B cell (primary cell): ENCODE results near the gene CENPB. TPM values are rescaled to one million over a fixed set of nuclear protein-coding genes. Genes with fewer than 3 reads are reported as not detected.
A peak's percentile ranks its signal among the peaks of the same experiment; 100 is the strongest.

ENCODE experiments used
- ATAC-seq: fragments of 200-7000 bp; cut with Tn5 transposase; one replicate; pipeline ENCODE4 v1.10.0; 2021; ENCODE audit warnings: low read depth, mild to moderate bottlenecking, moderate number of reproducible peaks, moderate library complexity
- CTCF ChIA-PET: fragments of 350-600 bp; sonication (Branson Sonifier 250); formaldehyde crosslinking; loops from one replicate; lab custom pipeline; 2021; ENCODE audit warnings: antibody characterized with exemption, inconsistent platforms; lab: Charles Lee
- POLR2A ChIA-PET: fragments of 350-600 bp; sonication (Branson Sonifier 250); formaldehyde crosslinking; loops from one replicate; lab custom pipeline; 2021; ENCODE audit warnings: antibody characterized with exemption; lab: Charles Lee
- DNase-seq: peaks from one replicate; pipeline ENCODE4 v3.0.0; 2013
- H2AFZ ChIP-seq: 2 replicates; pipeline ENCODE4 v1.6.1; 2012; ENCODE audit warnings: mild to moderate bottlenecking, low read depth, low read length; ENCODE audit not compliant: insufficient read depth, poor library complexity, severe bottlenecking
- H3K27ac ChIP-seq, 2 donors: 1 replicate in 1 of 2; 2 replicates in 1 of 2; pipeline ENCODE4 v1.5.1; 2012 to 2013; ENCODE audit warnings: low read length in 2 of 2, mild to moderate bottlenecking in 2 of 2, moderate library complexity in 1 of 2
- H3K27me3 ChIP-seq, 4 experiments: fragments of 200-600 bp in 1 of 4; sonication (generic) in 1 of 4; replicated peaks in 1 of 4; 1 replicate in 2 of 4; 2 replicates in 2 of 4; pipeline versions ENCODE4 v1.6.1 to v1.7.0; 2013 to 2016; ENCODE audit warnings: low read length in 3 of 4, mild to moderate bottlenecking in 2 of 4, mixed read lengths in 1 of 4, moderate library complexity in 1 of 4; ENCODE audit not compliant: insufficient read depth in 4 of 4, control insufficient read depth in 3 of 4; ENCODE audit errors: control extremely low read depth in 1 of 4
- H3K36me3 ChIP-seq, 2 experiments: replicated peaks in 1 of 2; 1 replicate in 1 of 2; 2 replicates in 1 of 2; pipeline versions ENCODE4 v1.6.1 to v1.7.1; 2013; ENCODE audit warnings: low read length in 1 of 2; ENCODE audit not compliant: insufficient read depth in 2 of 2, control insufficient read depth in 1 of 2; ENCODE audit errors: control extremely low read depth in 1 of 2, extremely low read depth in 1 of 2
- H3K4me1 ChIP-seq, 2 donors: fragments of 200-600 bp in 1 of 2; sonication (generic) in 1 of 2; 1 replicate in 1 of 2; 2 replicates in 1 of 2; pipeline versions ENCODE4 v1.5.1 to v1.6.1; 2013 to 2017; ENCODE audit warnings: low read length in 2 of 2; ENCODE audit not compliant: control insufficient read depth in 2 of 2, insufficient read depth in 2 of 2
- H3K4me2 ChIP-seq: replicated peaks from 2 replicates; pipeline ENCODE3; 2012; ENCODE audit warnings: mild to moderate bottlenecking, low read depth, low read length; ENCODE audit not compliant: poor library complexity, severe bottlenecking
- H3K4me3 ChIP-seq, 5 experiments: fragments of 200-600 bp in 1 of 5; sonication (generic) in 1 of 5; 1 replicate in 3 of 5; 2 replicates in 2 of 5; pipeline versions ENCODE4 v1.5.1 to v1.7.0; 2011 to 2016; ENCODE audit warnings: low read length in 4 of 5, mild to moderate bottlenecking in 4 of 5, low read depth in 2 of 5, control low read depth in 1 of 5, moderate library complexity in 1 of 5; ENCODE audit not compliant: insufficient read depth in 1 of 5; ENCODE audit errors: control extremely low read depth in 1 of 5, extremely low read depth in 1 of 5
- H3K79me2 ChIP-seq: fragments of 200-600 bp; sonication (generic); one replicate; pipeline ENCODE4 v1.6.0; 2016; ENCODE audit warnings: low read length; ENCODE audit not compliant: control insufficient read depth, insufficient read depth
- H3K9ac ChIP-seq: fragments of 200-600 bp; sonication (generic); 2 replicates; pipeline ENCODE4 v1.6.1; 2017; ENCODE audit warnings: mild to moderate bottlenecking, low read length, moderate library complexity
- H3K9me3 ChIP-seq, 3 donors: one replicate each; pipeline versions ENCODE4 v1.6.1 to v1.7.1; 2013; ENCODE audit warnings: low read length in 2 of 3; ENCODE audit not compliant: control insufficient read depth in 2 of 3, insufficient read depth in 1 of 3; ENCODE audit errors: control extremely low read depth in 1 of 3
- H4K20me1 ChIP-seq: 2 replicates; pipeline ENCODE4 v1.6.0; 2012; ENCODE audit warnings: mild to moderate bottlenecking, low read length; ENCODE audit not compliant: insufficient read depth, control insufficient read depth, poor library complexity, severe bottlenecking
- H3K27ac Mint-ChIP-seq: one replicate; pipeline ENCODE4 v1.8.0; 2021; ENCODE audit warnings: mixed read lengths
- H3K27me3 Mint-ChIP-seq: one replicate; pipeline ENCODE4 v1.8.0; 2021; ENCODE audit warnings: mixed read lengths
- H3K4me1 Mint-ChIP-seq: one replicate; pipeline ENCODE4 v1.8.0; 2021; ENCODE audit warnings: mixed read lengths
- H3K4me3 Mint-ChIP-seq: one replicate; pipeline ENCODE4 v1.8.0; 2021; ENCODE audit warnings: mixed read lengths
- H3K9me3 Mint-ChIP-seq: one replicate; pipeline ENCODE4 v1.8.0; 2022; ENCODE audit warnings: mixed read lengths; ENCODE audit not compliant: insufficient read depth
- CTCF ChIP-seq: fragments of 200-600 bp; IDR thresholded peaks from one replicate; pipeline ENCODE4 v1.8.0; 2022; ENCODE audit warnings: antibody characterized with exemption, mild to moderate bottlenecking
- EZH2 ChIP-seq: IDR thresholded peaks from 2 replicates; pipeline ENCODE4 v1.6.1; 2012; ENCODE audit warnings: borderline replicate concordance, low read depth, mild to moderate bottlenecking, moderate library complexity, low read length; ENCODE audit not compliant: insufficient read depth, poor library complexity, severe bottlenecking
- WGBS: methylation state at CpG from one replicate; pipeline ENCODE4 v1.1.5; 2013; ENCODE audit warnings: missing lambda C conversion rate; ENCODE audit not compliant: insufficient coverage; 5-methylcytosine and 5-hydroxymethylcytosine counted together
- intact Hi-C: fragments of 100-400 bp; cut with micrococcal nuclease; formaldehyde crosslinking; loops from one replicate; pipeline ENCODE4 v1.10.0; 2022
- polyA plus RNA-seq: library from polyadenylated mRNA; depleted of rRNA; stranded (reverse); fragments of >200 nt; gene quantifications from 2 replicates; pipeline ENCODE4 v1.2.3, GENCODE V29; 2012
- total RNA-seq, 2 donors: library from RNA; stranded (reverse); fragments of 120-200 nt in 1 of 2; gene quantifications; 1 replicate in 1 of 2; 2 replicates in 1 of 2; pipeline versions ENCODE4 v1.2.3 to v1.2.4, GENCODE V29; 2013 to 2022

CENPB gene
- total and polyA plus RNA-seq, 2 donors (not counting 1 experiment from before 2014, with no cell fraction given), result 13.3 to 46.4 TPM

DNA sequence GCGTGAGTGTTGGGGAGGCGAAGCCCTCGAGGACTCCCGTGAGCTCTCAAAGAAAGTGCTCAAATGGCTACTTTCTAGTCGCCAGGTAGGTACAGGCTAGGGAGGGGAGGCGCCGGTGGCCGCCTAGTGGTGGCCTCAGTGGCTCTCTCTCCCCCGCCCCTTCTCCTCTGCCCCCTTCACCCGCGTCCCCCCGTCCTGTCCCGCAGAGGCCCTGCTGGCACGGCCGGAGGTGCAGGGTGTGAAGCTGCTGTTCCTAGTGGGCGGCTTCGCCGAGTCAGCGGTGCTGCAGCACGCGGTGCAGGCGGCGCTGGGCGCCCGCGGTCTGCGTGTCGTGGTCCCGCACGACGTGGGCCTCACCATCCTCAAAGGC is 35.2 kb downstream of the CENPB start:
- POLR2A ChIA-PET, result no interaction called here
- no peaks in the 10 kb centered on the region for H3K9me3 Mint-ChIP-seq
- no peak for ATAC-seq

More for the DNA sequence above, 35.2 kb downstream of the CENPB start:
- Histone ChIP-seq H3K79me2 (peaks cover 3% of the 10 kb centered on the region), H3K27ac (no peak overlapping the region), H3K4me2 (peak overlapping the region; percentile 82), H3K9ac (peak overlapping the region; percentile 54), H2AFZ (peak overlapping the region; percentile 75), H3K27me3 (peaks cover 0 to 5% (median 0%) of the 10 kb centered on the region in 4 experiments), H4K20me1 (no peaks in the 10 kb centered on the region), H3K9me3 (no peaks in the 10 kb centered on the region), H3K4me3 (peak overlapping the region in 2 of 5 experiments; percentile 50 to 51), H3K36me3 (no peaks in the 10 kb centered on the region), H3K4me1 (peaks cover 0 to 12% of the 10 kb centered on the region in 2 donors)
- peaks cover 7% of the 10 kb centered on the region for H3K4me1 Mint-ChIP-seq
- intact Hi-C loops, result loop anchor here (5.0 kb wide), 1 partner anchor 321 kb away; no protein-coding TSS in a partner anchor
- no peak overlapping the region for H3K27ac Mint-ChIP-seq
- TF ChIP-seq CTCF (no peak), EZH2 (no peak)
- no peak overlapping the region for H3K4me3 Mint-ChIP-seq
- peaks cover 9% of the 10 kb centered on the region for H3K27me3 Mint-ChIP-seq
- no peak for DNase-seq
- CTCF ChIA-PET, result interaction anchor here (0.5 to 1.7 kb wide), 3 partner anchors 16 to 25 kb away, joined by 3 to 5 read pairs (median 4); partner anchors contain the start of gene ADISSP
- WGBS, result 91% methylated on average over 29 of the region's 31 CpGs
